NK-92 treated with Interleukin-12 subunit alpha and Interleukin-12 subunit beta, amount 100 ng/mL, for 24 hours (cell line): ENCODE data around the gene DAPK1.

Experiments used
- DNase-seq: peaks from one replicate; lab custom pipeline; 2025; lab: John Stamatoyannopoulos, UW

Gene DAPK1

GRCh38 chr9:87594194-87594593 lies 96.5 kb downstream of the DAPK1 start:
- DNase-seq = no peak

- no peak for DNase-seq
Measured at GRCh38 chr9:87594662-87595061, 97.0 kb downstream of the DAPK1 start.

GRCh38 chr9:87595610-87596009 lies 97.9 kb downstream of the DAPK1 start:
- no peak for DNase-seq

GRCh38 chr9:87596862-87597261 lies 99.2 kb downstream of the DAPK1 start:
- DNase-seq = no peak

GRCh38 chr9:87597710-87598443 lies 100.2 kb downstream of the DAPK1 start:
- no peak for DNase-seq

GRCh38 chr9:87599901-87600610 lies 102.4 kb downstream of the DAPK1 start:
- no peak for DNase-seq

GRCh38 chr9:87601176-87601575 lies 103.5 kb downstream of the DAPK1 start:
- no peak for DNase-seq

GRCh38 chr9:87601595-87601994 lies 103.9 kb downstream of the DAPK1 start:
- DNase-seq = no peak

- DNase-seq = no peak
Measured at GRCh38 chr9:87602933-87603643, 105.4 kb downstream of the DAPK1 start.

- no peak for DNase-seq
Measured at GRCh38 chr9:87603854-87604490, 106.3 kb downstream of the DAPK1 start.

GRCh38 chr9:87604886-87605588 lies 107.4 kb downstream of the DAPK1 start:
- DNase-seq = no peak

GRCh38 chr9:87605676-87606075 lies 108.0 kb downstream of the DAPK1 start:
- no peak for DNase-seq

- no peak for DNase-seq
Measured at GRCh38 chr9:87606841-87607521, 109.3 kb downstream of the DAPK1 start.

- DNase-seq = no peak
Measured at GRCh38 chr9:87607859-87608258, 110.2 kb downstream of the DAPK1 start.

- no peak for DNase-seq
Measured at GRCh38 chr9:87609002-87609401, 111.3 kb downstream of the DAPK1 start.

GRCh38 chr9:87609486-87609885 lies 111.8 kb downstream of the DAPK1 start:
- DNase-seq = no peak

GRCh38 chr9:87610200-87611155 lies 112.8 kb downstream of the DAPK1 start:
- no peak for DNase-seq

GRCh38 chr9:87611776-87612175 lies 114.1 kb downstream of the DAPK1 start:
- no peak for DNase-seq

GRCh38 chr9:87612536-87612935 lies 114.9 kb downstream of the DAPK1 start:
- DNase-seq = no peak
